HG03135 (cell line): ENCODE measurements around the gene ZNF773.
A peak's percentile ranks its signal among the peaks of the same experiment; 100 is the strongest.
"Not testable (repeated sequence)": the region's sequence is repeated elsewhere in the genome, so short reads cannot be mapped to it uniquely, and the experiment has no call there.

Source experiments
- ATAC-seq: cut with Tn5 transposase; IDR thresholded peaks from one replicate; pipeline ENCODE4 v1.9.1; 2021; ENCODE audit warnings: mild to moderate bottlenecking, moderate library complexity; ENCODE audit not compliant: unreplicated experiment

Gene ZNF773

GRCh38 chr19:57499680-57500395 is at the start of gene ZNF773:
Gene ZNF773, plus strand, starts transcription at chr19:57499938. Its CDS starts 143 bp downstream, at chr19:57500081.
- peak; percentile 97 for ATAC-seq

- no peak for ATAC-seq
These were observed 47.4 kb upstream of the ZNF773 start for GRCh38 chr19:57452307-57452706.

- ATAC-seq = no peak
These were observed 33.9 kb upstream of the ZNF773 start for GRCh38 chr19:57465680-57466381.

GRCh38 chr19:57466489-57466888 is 33.2 kb upstream of the ZNF773 start:
- no peak for ATAC-seq

- ATAC-seq = no peak
These were observed 26.1 kb upstream of the ZNF773 start for GRCh38 chr19:57473646-57474045.

GRCh38 chr19:57477191-57478008 is 22.3 kb upstream of the ZNF773 start, which contains the start of gene ZNF772:
Gene ZNF772, minus strand, starts transcription at chr19:57477566. Its CDS starts 257 bp downstream, at chr19:57477309.
- ATAC-seq = peak; percentile 91

GRCh38 chr19:57487477-57488298 is 12.1 kb upstream of the ZNF773 start, which contains the start of gene ZNF419:
Gene ZNF419, plus strand, starts transcription at chr19:57487750. Its CDS starts 201 bp downstream, at chr19:57487951.
- ATAC-seq = peak; percentile 92

GRCh38 chr19:57488299-57488644 is 11.5 kb upstream of the ZNF773 start:
- ATAC-seq = not testable (repeated sequence)

GRCh38 chr19:57499332-57499679 is 432 bp upstream of the ZNF773 start:
- ATAC-seq = not testable (repeated sequence)

GRCh38 chr19:57500400-57500799 is 662 bp downstream of the ZNF773 start:
- not testable (repeated sequence) for ATAC-seq

GRCh38 chr19:57506163-57506562 is 6.4 kb downstream of the ZNF773 start:
- no peak for ATAC-seq

GRCh38 chr19:57511484-57511883 is 11.7 kb downstream of the ZNF773 start:
- no peak for ATAC-seq

- no peak for ATAC-seq
These were observed 13.1 kb downstream of the ZNF773 start for GRCh38 chr19:57512845-57513244.

- no peak for ATAC-seq
These were observed 15.5 kb downstream of the ZNF773 start for GRCh38 chr19:57515255-57515654.

GRCh38 chr19:57518021-57518420 is 18.3 kb downstream of the ZNF773 start:
- ATAC-seq = not testable (repeated sequence)

GRCh38 chr19:57527136-57527881 is 27.6 kb downstream of the ZNF773 start, which contains the start of gene ZNF549:
Gene ZNF549, plus strand, starts transcription at chr19:57527356. Its CDS starts 218 bp downstream, at chr19:57527574.
- ATAC-seq = peak; percentile 95

GRCh38 chr19:57537953-57538547 is 38.3 kb downstream of the ZNF773 start:
- no peak for ATAC-seq

- no peak for ATAC-seq
These were observed 46.8 kb downstream of the ZNF773 start for GRCh38 chr19:57546513-57546912.

- ATAC-seq = no peak
These were observed 52.7 kb downstream of the ZNF773 start for GRCh38 chr19:57552432-57552831.
